GM19025 (cell line): ENCODE results near the gene HM13.
"Not testable (repeated sequence)": the region's sequence is repeated elsewhere in the genome, so short reads cannot be mapped to it uniquely, and the experiment has no call there.

Source experiments
- ATAC-seq: cut with Tn5 transposase; IDR thresholded peaks from one replicate; pipeline ENCODE4 v1.9.1; 2021; ENCODE audit warnings: mild to moderate bottlenecking, low read depth, moderate library complexity; ENCODE audit not compliant: unreplicated experiment

Gene HM13

DNA sequence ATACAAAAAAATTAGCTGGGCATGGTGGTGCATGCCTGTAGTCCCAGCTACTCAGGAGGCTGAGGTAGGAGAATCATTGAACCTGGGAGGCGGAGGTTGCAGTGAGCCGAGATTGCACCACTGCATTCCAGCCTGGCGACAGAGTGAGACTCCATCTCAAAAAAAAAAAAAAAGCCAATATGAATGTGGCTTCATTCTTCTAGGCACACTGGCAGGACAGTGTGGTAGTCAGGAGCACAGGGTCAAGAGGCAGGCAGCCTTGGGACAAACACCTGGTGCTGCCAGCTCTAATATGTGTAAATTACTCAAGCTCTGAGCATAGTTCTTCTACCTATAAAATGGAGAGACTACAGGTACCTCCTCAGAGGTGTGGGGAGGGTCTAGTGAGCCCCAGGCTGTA, 25.4 kb downstream of the HM13 start:
- ATAC-seq, result not testable (repeated sequence)

DNA sequence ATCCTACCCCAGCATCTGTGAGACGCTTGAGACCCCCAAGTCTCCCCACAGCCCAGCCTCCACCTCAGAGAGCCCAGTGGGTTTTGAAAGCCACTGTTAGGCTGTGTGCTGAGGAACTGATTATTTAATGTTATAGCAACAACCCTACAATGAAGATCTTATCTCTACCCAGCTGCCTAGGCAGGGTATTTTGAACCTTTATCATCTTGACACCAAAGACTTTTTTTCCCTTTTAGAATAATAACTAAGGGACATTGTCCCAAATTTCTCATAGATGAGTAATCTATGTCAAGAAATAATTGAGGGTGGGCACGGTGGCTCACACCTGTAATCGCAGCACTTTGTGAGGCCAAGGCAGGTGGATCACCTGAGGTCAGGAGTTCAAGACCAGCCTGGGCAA, 26.2 kb downstream of the HM13 start:
- ATAC-seq, result no peak

DNA sequence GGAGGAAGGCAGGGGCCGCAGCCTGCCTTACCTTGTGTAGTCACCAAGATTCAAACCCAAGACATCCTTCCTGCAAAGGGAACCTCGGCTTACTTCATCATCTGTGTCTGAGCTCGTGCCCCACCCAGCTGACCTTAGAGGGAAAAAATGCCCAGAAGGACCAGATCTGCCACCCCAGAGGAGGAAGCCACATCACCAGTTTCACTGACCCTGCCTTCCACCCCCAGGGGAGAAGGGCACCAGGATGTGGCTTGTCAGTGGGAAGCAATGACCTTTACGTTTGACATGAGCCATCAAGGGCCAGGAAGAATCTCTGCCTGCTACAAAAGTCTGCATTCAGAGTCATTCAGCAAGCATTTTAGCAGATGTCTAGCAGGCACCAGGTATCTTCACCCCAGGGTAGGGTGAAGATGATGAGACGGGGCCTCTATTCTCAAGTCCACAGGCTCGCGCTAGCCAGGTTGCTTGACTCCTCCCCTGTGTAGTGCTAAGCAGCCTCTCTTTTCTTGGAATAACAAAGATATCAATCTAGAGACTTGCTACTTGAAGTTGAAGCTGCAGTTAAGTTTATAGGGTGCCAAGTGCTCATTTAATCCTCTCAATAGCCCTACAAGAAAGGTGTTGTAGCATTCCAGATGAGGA, 28.1 kb downstream of the HM13 start:
- no peak for ATAC-seq

DNA sequence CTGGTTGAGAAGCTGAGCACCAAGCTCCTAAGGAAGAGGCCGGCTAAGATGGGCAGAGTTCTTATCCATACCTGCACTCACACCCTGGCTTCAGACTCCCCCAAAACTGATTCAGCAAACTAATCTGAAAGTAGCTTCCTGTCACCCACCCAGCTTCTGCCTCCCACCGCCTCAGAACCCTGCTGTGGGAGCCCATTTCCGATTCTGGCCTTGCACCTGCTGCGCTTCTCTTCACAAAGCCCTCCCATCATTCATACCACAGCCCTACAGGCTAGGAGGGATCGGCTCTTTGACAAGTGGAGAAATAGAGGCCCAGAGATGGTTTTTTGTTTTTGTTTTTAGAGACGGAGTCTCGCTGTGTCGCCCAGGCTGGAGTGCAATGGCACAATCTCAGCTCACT, 28.7 kb downstream of the HM13 start:
- ATAC-seq, result no peak

DNA sequence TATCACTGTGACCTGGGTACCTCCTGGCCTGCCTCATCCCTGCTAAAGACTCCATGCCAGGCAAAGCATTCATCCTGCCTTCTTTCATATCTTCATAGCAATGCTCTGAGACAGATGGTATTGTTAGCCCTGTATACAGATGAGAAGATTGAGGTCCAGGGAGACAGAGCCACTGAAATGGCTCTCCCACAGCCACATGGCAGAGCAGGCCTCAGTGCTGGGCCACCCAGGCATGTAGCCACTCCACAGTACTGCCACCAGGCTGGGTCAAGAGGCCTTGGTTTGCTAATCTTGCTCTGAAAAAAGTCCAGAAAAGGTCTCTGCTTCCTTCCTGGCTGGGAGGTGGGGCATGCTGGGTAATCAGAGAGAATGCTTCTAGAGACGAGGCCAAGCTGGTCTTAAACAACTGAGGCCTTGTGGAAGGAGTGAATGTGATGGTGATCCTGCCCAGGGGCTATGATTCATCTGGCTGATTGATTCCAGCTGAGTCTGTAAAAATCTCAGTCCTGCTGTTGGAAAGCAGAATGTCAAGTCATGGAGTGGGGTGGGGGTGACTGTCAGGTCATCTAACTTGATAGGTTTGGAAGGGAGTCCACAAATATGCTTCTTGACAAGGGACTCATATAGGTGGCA, 29.8 kb downstream of the HM13 start:
- ATAC-seq, result no peak

DNA sequence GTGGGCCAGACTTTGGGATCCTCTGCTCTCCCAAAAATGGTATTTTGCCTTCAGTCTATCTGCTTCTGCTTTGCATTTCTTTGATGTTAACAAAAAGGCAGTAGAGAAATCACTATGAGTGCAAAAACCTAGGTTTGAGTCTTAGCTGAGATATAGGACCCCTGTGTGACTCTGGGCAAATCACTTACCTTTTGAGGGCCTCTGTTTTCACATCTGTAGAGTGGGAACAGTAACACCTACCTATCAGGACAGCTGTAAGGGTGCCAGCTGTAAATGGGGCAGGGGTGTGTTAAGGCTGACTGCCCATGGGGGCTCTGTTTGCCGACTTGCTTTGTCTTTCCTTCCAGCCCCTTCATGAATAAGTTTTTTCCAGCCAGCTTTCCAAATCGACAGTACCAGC, 30.4 kb downstream of the HM13 start:
- ATAC-seq, result no peak

DNA sequence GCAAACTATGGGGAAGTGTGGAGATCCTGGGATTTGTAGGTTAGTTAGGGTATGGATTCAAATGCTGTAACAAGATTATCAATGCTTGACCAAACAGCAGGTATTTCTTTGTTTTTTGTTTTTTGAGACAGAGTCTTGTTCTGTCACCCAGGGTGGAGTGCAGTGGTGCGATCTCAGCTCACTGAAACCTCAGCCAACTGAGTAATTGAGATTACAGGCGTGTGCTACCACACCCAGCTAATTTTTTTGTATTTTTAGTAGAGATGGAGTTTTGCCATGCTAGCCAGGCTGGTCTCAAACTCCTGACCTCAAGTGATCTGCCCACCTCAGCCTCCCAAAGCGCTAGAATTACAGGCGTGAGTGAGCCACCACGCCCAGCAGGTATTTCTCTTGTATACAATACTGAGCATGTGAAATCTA, 31.4 kb downstream of the HM13 start:
- ATAC-seq, result not testable (repeated sequence)

DNA sequence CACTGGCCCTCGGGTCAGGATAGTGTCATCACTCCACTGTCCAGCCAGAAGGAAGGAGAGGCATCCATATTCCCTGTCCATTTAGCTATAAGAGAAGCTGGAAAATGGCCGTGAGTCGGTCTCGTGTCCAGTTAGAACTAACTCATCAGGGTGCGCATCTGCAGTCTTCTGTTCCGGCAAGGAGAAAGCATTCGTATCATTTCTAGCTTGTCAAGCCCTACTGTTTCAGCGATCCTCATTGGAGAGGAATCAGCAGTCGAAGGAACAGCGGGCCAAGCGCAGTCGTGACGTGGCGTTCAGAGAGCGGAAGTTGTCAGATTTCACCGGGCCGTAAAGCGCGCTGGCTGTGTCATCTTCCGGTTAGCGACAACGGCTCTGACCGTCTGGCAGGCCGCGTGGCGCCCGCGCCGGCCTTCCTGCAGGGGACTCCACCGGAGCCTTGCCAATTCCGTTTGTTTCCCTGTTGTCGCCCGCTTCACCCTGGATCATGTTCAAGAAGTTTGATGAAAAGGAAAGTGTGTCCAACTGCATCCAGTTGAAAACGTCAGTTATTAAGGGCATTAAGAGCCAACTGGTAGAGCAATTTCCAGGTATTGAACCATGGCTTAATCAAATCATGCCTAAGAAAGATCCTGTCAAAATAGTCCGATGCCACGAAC, 32.9 kb downstream of the HM13 start:
- peak; percentile 56 for ATAC-seq

DNA sequence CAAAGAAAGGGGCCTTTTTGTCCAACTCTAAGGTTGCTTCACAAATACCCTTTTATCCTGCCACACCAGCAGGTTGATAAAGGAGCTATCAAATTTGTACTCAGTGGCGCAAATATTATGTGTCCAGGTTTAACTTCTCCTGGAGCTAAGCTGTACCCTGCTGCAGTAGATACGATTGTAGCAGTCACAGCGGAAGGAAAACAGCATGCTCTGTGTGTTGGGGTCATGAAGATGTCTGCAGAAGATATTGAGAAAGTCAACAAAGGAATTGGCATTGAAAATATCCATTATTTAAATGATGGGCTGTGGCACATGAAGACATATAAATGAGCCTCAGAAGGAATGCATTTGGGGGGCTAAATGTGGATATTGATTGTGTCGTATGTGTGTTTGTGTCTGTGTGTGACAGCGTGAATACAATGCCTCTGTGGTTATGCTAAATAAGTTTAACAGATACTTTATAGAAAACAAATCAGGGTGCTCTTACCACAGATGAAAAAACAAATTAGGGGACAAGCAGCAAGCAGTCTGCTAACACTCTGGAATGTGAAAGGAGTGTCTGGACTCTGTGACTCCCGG, 33.6 kb downstream of the HM13 start:
- ATAC-seq, result no peak

DNA sequence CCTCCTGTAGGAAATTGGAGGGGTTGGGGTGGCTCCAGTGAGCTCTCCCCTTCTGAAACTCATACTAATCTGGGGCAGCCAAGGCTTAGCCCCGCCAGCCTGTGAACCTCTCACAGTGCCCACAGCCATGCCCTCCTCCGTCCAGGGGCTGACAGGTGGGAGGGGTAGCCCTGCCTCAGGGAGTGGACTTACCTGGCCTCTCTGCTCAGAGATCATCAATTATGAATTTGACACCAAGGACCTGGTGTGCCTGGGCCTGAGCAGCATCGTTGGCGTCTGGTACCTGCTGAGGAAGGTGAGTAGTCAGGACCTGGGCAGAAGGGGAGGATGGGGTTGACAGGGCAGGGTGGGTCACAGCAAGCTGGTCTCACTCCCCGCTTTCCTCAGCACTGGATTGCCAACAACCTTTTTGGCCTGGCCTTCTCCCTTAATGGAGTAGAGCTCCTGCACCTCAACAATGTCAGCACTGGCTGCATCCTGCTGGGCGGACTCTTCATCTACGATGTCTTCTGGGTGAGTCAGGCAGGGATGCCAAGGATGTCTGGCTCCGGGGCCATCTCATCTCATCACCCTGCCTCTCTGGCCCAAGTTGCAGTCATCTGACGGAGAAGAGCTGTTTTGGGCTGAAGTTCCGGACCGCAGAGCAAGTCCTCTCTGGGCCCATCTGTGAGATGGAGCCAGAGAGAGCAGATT, 34.7 kb downstream of the HM13 start:
- no peak for ATAC-seq

DNA sequence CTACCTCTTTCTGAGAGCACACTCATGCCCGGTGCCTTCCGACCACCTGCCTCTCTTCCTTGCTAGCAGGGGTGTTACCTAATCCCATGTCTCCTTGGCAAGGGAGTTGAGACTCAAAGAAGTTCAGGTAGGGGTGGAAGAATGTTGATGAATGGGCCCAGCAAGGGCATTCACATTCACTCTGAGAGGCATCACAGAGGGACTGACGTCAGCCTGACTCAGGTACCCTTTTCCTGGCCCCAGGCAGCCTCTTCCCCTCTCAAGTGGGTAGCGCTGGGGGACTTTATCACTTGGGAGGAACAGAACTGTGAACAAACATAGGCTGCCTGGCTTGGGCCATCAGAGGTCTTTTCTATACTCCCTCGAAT, 35.3 kb downstream of the HM13 start:
- ATAC-seq, result no peak

DNA sequence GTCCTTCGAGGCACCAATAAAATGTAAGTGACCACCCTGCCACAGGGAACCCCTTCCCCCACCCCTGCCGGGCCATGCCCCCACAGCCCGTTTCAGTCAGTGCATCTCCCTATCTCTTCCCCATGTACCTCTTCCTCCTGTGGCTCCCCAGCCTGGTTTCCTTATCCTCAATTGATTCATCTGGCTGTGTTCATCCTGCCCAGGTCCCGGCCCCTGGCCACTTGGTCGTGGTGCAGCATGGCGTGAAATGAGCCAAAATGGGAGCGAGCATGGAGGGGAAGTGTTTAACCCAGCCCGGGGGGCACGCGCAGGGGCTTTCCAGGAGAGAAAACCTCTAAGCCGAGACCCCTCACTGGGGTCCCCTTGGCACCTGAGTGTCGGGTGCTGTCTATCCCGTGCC, 35.9 kb downstream of the HM13 start:
- no peak for ATAC-seq

DNA sequence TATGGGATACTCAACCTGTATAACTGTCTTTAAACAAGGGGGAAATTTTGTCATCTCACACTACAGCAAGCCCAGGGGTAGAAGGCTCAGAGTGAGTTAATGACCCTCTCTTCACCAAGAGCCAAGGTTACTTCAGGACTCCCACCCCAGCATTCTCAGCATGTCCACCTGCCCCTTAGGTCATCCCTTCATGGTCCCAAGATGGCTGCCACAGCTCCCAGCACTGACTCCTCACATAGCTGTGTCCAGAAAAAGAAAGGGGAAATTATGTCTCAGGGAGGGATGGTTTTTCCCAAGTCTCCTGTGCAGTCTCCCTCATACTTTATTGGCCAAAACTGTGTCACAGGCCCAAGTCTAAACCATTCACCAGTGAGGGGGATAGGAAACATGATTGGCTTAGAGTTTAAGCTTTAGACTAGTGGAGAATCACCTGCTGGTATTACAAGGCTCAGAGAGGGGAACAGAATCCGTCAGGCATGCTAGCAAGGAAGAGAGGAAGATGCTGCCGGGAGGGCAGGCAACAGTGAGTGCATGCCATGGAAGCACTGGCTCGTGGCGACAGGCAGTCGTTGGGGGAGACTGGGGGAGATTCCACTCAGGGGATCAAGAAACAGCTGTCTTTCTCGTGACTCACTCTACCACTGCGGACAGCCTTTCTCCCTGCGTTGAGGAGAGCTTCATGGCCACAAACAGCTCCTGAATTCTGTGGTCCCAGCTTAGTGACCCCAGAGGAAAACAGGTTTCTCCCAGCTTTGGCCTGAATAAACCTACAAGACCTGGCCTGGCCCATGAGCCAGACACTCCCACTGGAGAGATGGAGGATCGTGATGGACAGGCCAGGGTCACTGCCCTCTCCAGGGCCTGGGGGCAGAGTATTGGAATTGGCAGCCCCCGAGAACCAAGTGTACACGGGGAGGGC, 37.2 kb downstream of the HM13 start:
- no peak for ATAC-seq

DNA sequence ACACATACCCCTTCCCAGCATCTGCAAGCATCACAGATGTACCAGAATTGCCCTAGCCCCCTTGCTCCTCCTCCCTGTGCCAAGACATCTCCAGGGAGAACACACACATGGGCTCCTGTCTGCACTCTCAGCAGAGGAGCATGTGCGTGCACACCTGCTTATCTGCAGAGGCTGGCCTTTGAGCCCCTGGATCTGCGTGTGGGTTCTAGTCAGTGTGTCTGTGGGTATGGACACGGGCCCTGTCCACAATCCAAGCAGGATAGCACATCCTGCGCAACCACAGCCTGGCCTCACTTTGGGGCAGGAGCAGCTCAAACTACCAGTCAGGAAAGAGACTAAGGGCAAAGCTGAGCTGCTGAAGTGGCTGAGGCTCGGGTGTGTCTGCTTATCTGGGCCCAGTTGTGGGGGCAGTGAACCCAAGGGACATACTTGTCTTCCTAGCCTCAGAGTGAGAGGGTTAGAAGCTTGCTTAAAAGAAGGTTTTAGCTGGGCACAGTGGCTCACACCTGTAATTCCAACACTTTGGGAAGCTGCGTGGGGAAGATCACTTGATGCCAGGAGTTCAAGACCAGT, 41.0 kb downstream of the HM13 start:
- ATAC-seq, result no peak

DNA sequence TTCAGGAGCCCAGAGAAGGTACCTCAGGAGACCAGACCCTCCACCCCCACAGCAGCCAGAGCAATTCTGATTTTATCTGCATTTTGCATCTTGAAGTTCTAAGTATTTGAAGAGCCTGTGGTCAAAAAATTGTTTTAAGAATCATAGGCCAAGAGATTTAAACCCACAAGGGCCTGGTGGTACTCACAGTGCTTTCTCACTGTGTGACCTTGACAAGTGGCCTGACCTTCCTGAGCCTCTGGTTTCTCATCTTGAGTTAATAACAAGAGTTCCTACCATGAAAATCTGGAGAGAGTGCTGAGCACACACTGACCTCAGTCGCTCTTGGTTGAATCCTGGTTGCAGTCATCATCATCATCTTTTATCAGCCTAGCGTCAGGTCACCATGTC, 45.5 kb downstream of the HM13 start:
- no peak for ATAC-seq

DNA sequence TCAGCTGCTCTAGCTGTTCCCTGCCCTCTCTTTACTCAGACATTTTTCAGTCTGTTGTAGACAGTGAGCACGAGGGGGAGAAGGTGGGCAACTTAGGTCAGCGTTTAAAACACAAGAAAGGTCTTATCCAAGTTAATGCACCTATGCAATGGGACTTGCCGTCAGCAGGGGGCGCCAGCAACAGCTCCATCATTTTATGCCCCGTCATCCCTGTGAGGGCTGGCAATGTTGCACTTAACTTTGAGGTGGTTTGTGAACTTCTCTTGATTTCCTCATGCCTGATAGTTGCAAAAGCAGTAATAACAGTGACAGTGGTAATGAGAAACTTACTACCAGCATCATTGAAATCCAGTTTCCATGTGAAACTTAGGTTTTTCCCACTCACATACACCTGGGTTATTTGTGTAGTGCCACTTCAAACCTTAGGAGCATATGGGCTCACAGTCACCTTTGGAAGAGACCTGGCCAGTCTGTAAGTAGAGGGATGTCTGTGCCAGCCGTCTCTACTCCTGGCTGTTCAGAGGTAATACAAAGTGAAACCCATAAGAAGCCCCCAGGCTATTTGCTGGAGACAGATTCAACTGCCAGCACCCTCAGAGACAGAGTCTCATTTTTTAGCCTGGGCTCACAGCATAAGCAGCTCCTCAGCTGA, 46.0 kb downstream of the HM13 start:
- no peak for ATAC-seq

DNA sequence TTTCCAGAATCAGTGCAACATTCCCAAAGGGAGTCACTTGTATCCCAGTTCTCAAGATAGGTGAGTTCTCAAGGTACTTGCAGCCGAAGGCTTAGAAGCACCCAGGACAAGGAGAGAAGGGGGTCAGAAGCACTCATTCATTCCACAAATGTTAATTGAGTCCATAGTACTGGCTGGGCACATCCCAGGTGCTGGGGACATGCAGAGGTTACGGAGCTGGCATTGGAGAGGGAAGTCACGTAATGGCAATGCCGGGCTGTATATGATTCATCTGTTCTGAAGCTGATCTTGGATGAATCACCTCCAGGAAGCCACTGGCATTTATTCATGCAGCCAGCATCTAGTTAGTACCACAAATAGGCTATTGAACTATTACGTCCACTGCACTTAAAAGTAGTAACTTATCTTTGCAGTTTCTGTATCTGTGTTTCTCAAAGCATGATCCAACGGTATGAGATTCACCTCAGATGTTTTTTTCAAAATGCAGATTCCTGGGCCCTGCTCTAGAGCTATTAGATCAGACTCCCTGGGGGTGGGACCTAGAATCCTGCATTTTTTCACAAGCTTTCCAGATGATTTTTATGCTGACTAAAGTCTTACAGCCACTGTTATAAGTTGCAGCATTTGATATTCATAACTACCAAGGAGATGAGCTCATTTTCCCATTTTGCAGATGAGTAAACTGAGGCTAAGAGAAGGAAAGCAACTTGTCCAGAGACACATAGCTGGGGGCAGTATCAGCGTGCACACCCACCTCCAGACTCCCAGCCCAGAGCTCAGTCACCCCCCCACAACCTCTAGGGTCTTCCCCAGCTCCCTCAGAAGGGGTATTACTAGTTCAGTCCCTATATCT, 46.7 kb downstream of the HM13 start:
- ATAC-seq, result no peak

DNA sequence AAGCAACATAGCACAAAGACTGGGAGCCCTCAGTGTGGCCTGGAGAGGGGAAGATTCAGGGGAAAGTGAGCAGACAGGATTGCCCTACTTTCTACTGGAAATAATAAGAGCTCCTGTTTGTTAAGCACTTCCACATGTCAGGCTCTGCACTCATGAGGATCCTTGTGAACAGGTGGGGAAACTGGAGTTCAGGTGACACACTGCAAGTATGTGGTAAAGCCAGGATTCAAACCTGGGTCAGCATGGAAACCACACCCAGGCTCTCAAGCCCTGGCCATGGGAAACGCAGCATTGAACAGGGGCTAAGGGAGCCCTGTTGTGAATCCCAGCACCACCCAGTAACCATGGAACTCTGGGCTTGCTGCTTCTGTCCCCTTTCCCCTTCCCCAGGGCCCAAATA, 48.0 kb downstream of the HM13 start:
- ATAC-seq, result no peak
